GM20000 (cell line): Measurements from ENCODE around the gene SDC1.

Experiments used
- DNase-seq: peaks from one replicate; pipeline ENCODE4 v3.0.0; 2012; ENCODE audit warnings: low spot score
- TF ChIP-seq, protein P1 (sequence below): IDR thresholded peaks from 2 replicates; pipeline ENCODE4 v1.5.1; 2012; ENCODE audit warnings: mild to moderate bottlenecking, control low read depth; ENCODE audit errors: extremely low read depth, missing control alignments

Gene SDC1

GRCh38 chr2:20232837-20233207, 7.9 kb upstream of the SDC1 start:
- DNase-seq = no peak
- TF ChIP-seq, protein P1, sequence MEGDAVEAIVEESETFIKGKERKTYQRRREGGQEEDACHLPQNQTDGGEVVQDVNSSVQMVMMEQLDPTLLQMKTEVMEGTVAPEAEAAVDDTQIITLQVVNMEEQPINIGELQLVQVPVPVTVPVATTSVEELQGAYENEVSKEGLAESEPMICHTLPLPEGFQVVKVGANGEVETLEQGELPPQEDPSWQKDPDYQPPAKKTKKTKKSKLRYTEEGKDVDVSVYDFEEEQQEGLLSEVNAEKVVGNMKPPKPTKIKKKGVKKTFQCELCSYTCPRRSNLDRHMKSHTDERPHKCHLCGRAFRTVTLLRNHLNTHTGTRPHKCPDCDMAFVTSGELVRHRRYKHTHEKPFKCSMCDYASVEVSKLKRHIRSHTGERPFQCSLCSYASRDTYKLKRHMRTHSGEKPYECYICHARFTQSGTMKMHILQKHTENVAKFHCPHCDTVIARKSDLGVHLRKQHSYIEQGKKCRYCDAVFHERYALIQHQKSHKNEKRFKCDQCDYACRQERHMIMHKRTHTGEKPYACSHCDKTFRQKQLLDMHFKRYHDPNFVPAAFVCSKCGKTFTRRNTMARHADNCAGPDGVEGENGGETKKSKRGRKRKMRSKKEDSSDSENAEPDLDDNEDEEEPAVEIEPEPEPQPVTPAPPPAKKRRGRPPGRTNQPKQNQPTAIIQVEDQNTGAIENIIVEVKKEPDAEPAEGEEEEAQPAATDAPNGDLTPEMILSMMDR = no peak

GRCh38 chr2:20231598-20232026, 6.7 kb upstream of the SDC1 start:
- DNase-seq = no peak
- TF ChIP-seq, protein P1 = no peak

DNA sequence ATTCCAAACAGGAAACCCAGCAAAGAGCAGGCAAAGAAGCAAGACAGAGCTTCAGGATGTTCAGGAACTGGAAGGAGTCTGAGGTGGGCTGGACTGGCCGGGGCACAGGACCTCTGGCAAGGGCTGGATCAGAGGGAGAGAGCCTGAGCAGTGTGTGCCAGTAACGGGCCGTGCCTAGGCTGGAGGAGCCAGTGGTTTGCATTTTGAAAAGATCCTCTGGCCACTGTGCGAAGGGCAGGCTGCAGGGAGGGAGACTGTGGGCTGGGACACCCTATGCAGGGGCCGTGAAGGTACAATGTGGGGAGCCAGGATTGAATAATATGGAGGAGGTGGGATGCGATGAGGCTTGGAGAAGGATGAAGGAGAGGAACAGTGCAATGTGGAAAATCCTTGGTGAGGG, 6.2 kb upstream of the SDC1 start:
- no peak for DNase-seq
- TF ChIP-seq, protein P1 = no peak

DNA sequence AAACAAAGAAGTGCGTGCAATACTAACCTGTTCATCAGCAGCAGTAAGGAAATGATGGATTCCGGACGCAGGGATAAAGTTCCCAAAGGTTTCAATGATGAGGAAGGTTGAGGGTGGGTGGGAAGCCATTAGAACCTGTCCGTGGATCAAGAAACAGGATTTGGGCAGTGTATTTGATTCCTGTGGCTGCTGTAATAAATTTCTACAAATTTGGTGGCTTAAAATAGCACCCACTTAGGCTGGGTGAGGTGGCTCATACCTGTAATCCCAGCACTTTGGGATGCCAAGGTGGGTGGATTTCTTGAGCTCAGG, 5.1 kb upstream of the SDC1 start:
- DNase-seq = no peak
- TF ChIP-seq, protein P1 = no peak

DNA sequence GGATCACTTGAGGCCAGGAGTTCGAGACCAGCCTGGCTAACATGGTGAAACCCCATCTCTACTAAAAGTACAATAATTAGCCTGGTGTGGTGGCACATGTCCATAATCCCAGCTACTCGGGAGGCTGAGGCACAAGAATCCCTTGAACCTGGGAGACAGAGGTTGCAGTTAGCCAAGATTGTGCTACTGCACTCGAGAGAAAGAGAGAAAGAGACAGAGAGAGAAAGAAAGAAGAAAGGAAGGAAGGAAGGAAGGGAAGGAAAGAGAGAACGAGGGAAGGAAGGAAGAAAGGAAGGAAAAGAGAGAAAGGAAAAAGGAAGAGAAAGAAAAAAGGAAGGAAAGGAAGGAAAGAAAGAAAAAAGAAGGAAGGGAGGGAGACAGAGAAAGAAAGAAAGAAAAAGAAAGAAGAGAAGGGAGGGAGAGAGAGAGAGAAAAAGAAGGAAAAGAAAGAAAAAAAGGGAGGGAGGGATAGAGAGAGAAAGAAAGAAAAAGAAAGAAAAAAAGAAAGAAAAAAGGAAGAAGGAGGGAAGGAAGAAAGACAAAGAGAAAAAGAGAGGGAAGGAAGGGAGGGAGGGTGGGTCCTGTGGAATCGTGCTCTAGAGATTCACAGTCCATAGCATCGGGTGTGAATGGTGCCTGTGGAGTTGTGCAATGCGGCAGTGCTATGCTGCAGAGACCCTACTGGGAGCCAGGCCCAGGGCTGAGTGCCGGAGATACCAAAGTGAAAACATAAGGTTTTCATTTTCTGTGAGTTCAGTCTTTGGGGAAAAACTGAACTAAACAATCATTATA, 4.6 kb upstream of the SDC1 start:
- DNase-seq = no peak
- TF ChIP-seq, protein P1 = no peak

DNA sequence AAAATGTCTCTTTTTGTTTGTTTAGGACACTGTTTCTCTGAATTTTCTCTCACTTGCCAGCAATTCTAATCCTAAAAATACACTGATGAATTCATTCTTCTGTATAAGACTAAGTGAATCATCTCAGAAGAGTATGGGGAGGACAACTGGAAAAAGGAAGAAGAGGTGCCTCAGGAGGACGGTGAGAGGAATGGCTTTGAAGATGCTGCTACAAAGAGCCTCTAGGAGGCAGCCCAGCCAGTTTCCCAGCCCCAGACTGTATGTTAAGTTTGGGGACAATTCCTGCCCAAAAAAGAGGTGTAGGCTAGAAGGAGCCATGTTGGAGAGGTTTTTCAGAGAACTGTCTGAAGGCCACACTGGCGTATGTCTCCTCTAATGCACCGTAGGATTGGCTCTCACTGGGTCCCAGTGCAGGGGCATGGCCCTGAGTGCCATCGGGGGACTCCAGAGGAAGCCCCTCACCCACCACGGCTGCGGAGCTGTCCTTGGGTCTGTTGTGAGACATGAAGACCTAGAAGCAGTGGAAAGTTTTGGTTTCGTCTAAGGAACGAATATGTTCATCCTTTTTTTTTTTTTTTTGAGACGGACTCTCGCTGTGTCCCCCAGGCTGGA, 3.1 kb upstream of the SDC1 start:
- TF ChIP-seq, protein P1 = no peak

DNA sequence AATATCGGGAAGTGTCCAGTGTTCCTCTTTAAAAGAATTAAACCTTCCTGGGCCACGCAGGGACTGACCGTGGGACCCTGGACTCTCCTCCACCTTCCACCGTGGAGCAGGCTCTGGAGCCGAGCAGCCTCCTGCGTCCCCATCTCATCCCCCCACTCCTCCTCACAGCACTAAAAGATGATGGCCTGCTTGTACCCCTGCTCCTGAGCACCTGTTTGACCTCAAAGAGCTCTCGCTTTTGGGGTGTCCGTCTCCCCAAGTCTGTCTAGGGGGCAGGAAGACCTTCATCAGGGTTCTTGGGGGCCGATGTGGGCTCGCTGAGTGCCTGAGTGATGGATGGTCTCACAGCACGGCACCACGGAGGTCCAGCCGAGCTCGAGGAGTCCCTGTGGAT, 1.2 kb upstream of the SDC1 start:
- no peak for DNase-seq

More for the DNA sequence above, 3.1 kb upstream of the SDC1 start:
- DNase-seq = no peak

More for the DNA sequence above, 1.2 kb upstream of the SDC1 start:
- TF ChIP-seq, protein P1 = no peak
